ENCODE results near the gene ARFGAP1.

- no peak for TF ChIP-seq ELF4 (IDR thresholded peaks at IDR 0.05)
- no peak for TF ChIP-seq FOXA1 (IDR thresholded peaks at IDR 0.05)
- no peak for TF ChIP-seq TARDBP (IDR thresholded peaks at IDR 0.05)
- no peak for TF ChIP-seq BHLHE40 (IDR thresholded peaks at IDR 0.05; ENCODE audit: borderline replicate concordance)
- no peak for TF ChIP-seq FOXM1 (IDR thresholded peaks at IDR 0.05; ENCODE audit: borderline replicate concordance)
- no peak for TF ChIP-seq L3MBTL2 (conservative IDR thresholded peaks at IDR 0.05)
- TF ChIP-seq NFRKB (IDR thresholded peaks at IDR 0.05), result no peak
These were observed 28.1 kb upstream of the ARFGAP1 start for GRCh38 chr20:63244468-63244867.
